Memory B cell (primary cell): ENCODE results near the gene MT1E.
A peak's percentile ranks its signal among the peaks of the same experiment; 100 is the strongest.

ENCODE experiments used
- ATAC-seq: fragments of 150-1000 bp; cut with Tn5 transposase; 2 replicates; pipeline ENCODE4 v1.10.0; 2021; ENCODE audit warnings: low read depth, mild to moderate bottlenecking, moderate library complexity
- DNase-seq, 2 donors: peaks; one replicate each; pipeline ENCODE4 v3.0.0; 2022; ENCODE audit warnings: low spot score in 2 of 2
- H3K27ac Mint-ChIP-seq: one replicate; pipeline ENCODE4 v1.8.0; 2022; ENCODE audit warnings: mild to moderate bottlenecking, moderate library complexity, mixed read lengths
- H3K27me3 Mint-ChIP-seq: one replicate; pipeline ENCODE4 v1.8.0; 2022; ENCODE audit warnings: mixed read lengths
- H3K36me3 Mint-ChIP-seq: one replicate; pipeline ENCODE4 v1.8.0; 2022; ENCODE audit warnings: mild to moderate bottlenecking, mixed read lengths
- H3K4me1 Mint-ChIP-seq: one replicate; pipeline ENCODE4 v1.8.0; 2022; ENCODE audit warnings: mixed read lengths
- H3K4me3 Mint-ChIP-seq: one replicate; pipeline ENCODE4 v1.8.0; 2022; ENCODE audit warnings: mild to moderate bottlenecking, moderate library complexity, mixed read lengths
- H3K9me3 Mint-ChIP-seq: one replicate; pipeline ENCODE4 v1.8.0; 2022; ENCODE audit warnings: mixed read lengths

Gene MT1E

DNA sequence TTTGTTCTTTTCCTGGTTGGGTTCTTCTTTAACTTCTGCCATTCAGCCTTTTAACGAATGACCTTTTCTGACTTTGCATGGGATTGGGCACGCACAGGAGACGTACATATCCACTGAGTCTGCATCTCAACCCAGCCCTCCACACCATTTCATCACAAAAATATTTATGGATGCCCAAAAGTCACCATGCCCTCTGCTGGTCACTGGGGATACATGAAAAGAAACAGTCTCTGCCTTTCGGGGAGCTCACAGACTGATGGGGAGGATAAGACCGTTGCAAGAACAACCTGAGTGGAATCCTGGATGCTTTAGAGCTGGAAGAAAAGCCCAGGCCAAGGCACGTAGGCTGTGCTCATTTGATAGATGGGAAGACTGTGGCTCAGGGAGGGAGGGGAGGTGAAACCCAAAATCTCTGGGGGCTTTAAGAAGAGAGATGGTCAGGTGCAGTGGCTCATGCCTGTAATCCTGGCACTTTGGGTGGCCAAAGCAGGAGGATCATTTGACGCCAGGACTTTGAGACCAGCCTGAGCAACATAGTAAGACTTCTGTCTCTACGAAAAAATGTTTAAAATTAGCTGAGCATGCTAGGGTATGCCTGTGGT lies 25.1 kb upstream of the MT1E start:
- Mint-ChIP-seq H3K27ac (no peak overlapping the region), H3K9me3 (peaks cover 7% of the 10 kb centered on the region), H3K36me3 (no peaks in the 10 kb centered on the region), H3K4me3 (no peak overlapping the region), H3K4me1 (peaks cover 4% of the 10 kb centered on the region), H3K27me3 (peaks cover 10% of the 10 kb centered on the region)
- DNase-seq: peak in 1 of 2 donors; percentile 43
- peak; percentile 77 for ATAC-seq

DNA sequence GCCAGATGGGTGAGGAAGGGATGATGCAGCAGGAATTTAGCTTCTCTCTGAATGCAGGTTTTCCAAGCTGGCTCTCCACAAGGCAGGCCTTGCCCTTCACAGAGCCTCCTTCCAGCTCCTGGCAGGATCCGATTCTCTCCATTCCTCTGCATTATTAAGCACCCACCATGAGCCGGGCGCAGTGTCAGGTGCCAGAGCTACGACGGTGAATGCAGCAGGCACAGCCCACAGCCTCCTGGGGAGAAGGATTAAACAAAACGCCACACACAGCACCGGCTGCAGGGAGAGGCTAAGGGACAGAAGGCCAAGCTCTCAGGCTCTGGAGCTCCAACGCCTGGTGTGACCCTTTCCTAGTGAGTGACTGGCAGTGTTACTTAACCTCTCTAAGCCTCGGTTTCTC lies 24.3 kb upstream of the MT1E start:
- Mint-ChIP-seq H3K4me1 (peaks cover 4% of the 10 kb centered on the region), H3K9me3 (peaks cover 7% of the 10 kb centered on the region), H3K4me3 (no peak overlapping the region), H3K27ac (no peak overlapping the region), H3K27me3 (peaks cover 10% of the 10 kb centered on the region), H3K36me3 (no peaks in the 10 kb centered on the region)
- ATAC-seq (no peak), DNase-seq (no peak)

DNA sequence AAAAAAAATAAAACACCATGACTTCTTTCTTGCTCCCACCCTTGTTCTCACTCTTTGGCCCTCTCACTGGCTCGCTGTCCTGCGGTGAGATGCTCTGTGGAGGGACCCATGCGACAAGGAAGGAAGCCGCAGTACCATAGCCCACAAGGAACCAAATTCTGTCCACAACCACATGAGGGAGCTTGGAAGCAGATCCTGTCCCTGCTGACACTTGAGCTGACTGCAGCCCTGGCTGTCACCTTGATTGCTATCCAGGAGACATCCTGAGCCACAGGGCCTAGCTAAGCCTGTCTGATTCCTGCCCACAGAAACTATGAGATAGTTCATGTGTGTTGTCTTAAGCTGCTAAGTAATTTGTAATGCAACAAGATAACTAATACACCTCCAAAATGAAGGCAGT lies 22.0 kb upstream of the MT1E start:
- no peak overlapping the region for H3K27ac Mint-ChIP-seq
- H3K36me3 Mint-ChIP-seq: no peaks in the 10 kb centered on the region
- ATAC-seq: no peak
- H3K9me3 Mint-ChIP-seq: no peaks in the 10 kb centered on the region
- peaks cover 10% of the 10 kb centered on the region for H3K4me1 Mint-ChIP-seq
- no peak overlapping the region for H3K4me3 Mint-ChIP-seq
- no peak for DNase-seq
- H3K27me3 Mint-ChIP-seq: peaks cover 10% of the 10 kb centered on the region

GRCh38 chr16:56604966-56605365 lies 20.6 kb upstream of the MT1E start:
- Mint-ChIP-seq H3K27me3 (peaks cover 10% of the 10 kb centered on the region), H3K4me1 (peaks cover 17% of the 10 kb centered on the region), H3K36me3 (no peaks in the 10 kb centered on the region), H3K27ac (no peak overlapping the region), H3K4me3 (no peak overlapping the region), H3K9me3 (no peaks in the 10 kb centered on the region)
- no peak for DNase-seq
- ATAC-seq: no peak

DNA sequence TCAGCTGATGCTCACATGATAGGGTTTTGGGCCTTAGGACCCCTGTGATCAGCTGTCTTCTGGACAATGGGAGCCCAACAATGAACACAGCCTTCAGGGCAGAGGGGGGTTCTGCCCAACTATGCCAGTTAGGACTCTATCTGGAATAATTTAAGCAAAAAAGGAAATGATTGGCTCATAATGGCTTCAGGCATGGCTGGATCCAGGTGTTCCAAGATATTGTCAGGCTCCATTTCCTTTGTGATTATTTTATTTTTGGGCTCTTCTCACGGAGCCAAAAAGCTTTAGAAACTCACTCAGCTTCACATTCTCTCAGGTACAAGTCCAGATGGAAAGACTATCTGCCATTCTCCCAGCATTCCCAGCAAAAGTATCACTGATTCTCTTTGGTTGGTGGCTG lies 20.1 kb upstream of the MT1E start:
- DNase-seq (no peak), ATAC-seq (no peak)
- H3K4me3 Mint-ChIP-seq: no peak overlapping the region
- H3K4me1 Mint-ChIP-seq: peaks cover 18% of the 10 kb centered on the region
- H3K36me3 Mint-ChIP-seq: no peaks in the 10 kb centered on the region
- H3K9me3 Mint-ChIP-seq: no peaks in the 10 kb centered on the region
- H3K27me3 Mint-ChIP-seq: peaks cover 7% of the 10 kb centered on the region
- H3K27ac Mint-ChIP-seq: no peak overlapping the region

GRCh38 chr16:56606071-56606475 lies 19.5 kb upstream of the MT1E start:
- no peak for DNase-seq
- H3K36me3 Mint-ChIP-seq: no peaks in the 10 kb centered on the region
- no peak overlapping the region for H3K27ac Mint-ChIP-seq
- ATAC-seq: no peak
- peaks cover 22% of the 10 kb centered on the region for H3K4me1 Mint-ChIP-seq
- peaks cover 3% of the 10 kb centered on the region for H3K27me3 Mint-ChIP-seq
- H3K4me3 Mint-ChIP-seq: no peak overlapping the region
- no peaks in the 10 kb centered on the region for H3K9me3 Mint-ChIP-seq

DNA sequence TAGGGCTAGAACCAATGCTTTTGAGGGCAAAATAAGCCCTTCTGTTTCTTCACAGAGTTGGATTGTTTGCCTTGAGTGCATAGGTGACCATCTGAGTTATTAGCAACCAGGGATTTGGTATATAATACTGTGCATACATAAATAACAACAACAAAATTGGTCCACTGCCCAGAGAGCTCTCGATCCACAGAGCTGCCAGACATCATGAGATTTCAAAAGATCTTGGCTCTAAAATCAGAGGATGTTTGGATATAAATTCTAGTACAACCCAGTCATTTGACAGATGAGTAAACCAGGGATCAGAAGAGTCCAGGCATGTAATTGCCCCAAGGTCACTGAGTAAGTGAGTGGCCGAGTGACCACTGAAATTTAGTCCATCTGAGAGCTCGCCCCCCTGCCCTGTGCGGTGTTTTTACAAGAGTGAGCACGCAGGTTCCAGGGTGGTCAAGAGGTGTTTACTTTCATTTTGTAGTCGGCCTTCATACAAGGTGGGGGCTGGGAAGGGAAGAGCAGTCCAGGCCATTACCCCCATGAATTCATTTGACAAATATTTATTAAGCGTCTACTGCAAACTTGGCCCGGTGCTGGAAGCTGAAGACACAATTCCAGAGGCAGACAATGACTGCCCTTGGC lies 19.0 kb upstream of the MT1E start:
- no peak for DNase-seq
- no peaks in the 10 kb centered on the region for H3K36me3 Mint-ChIP-seq
- peaks cover 26% of the 10 kb centered on the region for H3K4me1 Mint-ChIP-seq
- peaks cover 2% of the 10 kb centered on the region for H3K27me3 Mint-ChIP-seq
- no peak for ATAC-seq
- peak overlapping the region; percentile 17 for H3K27ac Mint-ChIP-seq
- H3K9me3 Mint-ChIP-seq: no peaks in the 10 kb centered on the region
- H3K4me3 Mint-ChIP-seq: peak overlapping the region; percentile 27

GRCh38 chr16:56607109-56607618 lies 18.4 kb upstream of the MT1E start:
- Mint-ChIP-seq H3K9me3 (no peaks in the 10 kb centered on the region), H3K4me1 (peaks cover 26% of the 10 kb centered on the region), H3K27ac (no peak overlapping the region), H3K27me3 (peaks cover 2% of the 10 kb centered on the region), H3K4me3 (peak overlapping the region; percentile 27), H3K36me3 (no peaks in the 10 kb centered on the region)
- ATAC-seq (no peak), DNase-seq (no peak)

DNA sequence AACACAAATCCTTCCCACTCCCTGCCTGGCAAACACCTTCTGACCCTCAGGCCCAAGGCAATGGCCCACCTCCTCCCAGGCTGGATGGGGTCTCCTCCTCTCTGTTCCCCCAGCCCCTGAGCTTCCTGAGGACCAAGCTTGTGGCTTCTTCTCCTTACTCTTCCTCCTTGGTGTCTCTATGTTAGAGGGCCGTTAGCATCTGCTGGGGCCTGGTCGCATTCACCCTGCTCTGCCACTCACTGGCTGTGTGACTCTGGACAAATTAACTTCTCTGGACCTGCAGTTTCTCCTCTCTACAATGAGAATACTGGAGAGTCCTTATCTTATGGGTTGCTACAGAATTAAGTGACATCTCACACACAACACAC lies 17.9 kb upstream of the MT1E start:
- Mint-ChIP-seq H3K36me3 (no peaks in the 10 kb centered on the region), H3K27me3 (peaks cover 2% of the 10 kb centered on the region)

DNA sequence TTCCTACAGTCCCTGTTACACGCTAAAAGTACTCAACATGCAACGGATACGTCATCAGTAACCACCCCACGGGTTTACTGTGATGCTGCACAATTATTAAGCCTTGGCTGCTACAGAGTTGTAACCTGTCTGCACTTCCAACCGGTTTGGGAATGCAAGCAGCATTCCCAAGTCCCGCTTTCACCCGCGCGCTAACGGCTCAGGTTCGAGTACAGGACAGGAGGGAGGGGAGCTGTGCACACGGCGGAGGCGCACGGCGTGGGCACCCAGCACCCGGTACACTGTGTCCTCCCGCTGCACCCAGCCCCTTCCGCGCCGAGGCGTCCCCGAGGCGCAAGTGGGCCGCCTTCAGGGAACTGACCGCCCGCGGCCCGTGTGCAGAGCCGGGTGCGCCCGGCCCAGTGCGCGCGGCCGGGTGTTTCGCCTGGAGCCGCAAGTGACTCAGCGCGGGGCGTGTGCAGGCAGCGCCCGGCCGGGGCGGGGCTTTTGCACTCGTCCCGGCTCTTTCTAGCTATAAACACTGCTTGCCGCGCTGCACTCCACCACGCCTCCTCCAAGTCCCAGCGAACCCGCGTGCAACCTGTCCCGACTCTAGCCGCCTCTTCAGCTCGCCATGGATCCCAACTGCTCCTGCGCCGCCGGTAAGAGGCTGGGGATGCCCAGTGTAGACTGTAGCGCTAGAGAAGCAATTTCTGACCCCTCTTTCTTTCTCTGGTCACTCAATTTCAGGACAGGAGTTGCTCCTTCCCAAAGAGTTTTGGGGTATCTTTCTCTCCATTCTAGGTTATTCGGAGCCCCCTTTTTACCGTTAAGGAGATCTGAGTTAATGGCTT lies 17.3 kb upstream of the MT1E start, which contains the start of gene MT2A:
MT2A (plus strand) TSS at position 542 of the 833 bp plus-strand sequence; CDS start at position 614, 72 bp downstream.
- DNase-seq (peak; percentile 68 to 69), ATAC-seq (peak; percentile 79)
- H3K36me3 Mint-ChIP-seq: no peaks in the 10 kb centered on the region
- peaks cover 26% of the 10 kb centered on the region for H3K4me1 Mint-ChIP-seq
- H3K27me3 Mint-ChIP-seq: peaks cover 2% of the 10 kb centered on the region
- H3K9me3 Mint-ChIP-seq: no peaks in the 10 kb centered on the region
- peak within 1 kb of the TSS; percentile 86 for H3K27ac Mint-ChIP-seq
- peak within 1 kb of the TSS; percentile 92 for H3K4me3 Mint-ChIP-seq

More for the DNA sequence above, 17.9 kb upstream of the MT1E start:
- Mint-ChIP-seq H3K9me3 (no peaks in the 10 kb centered on the region), H3K27ac (peak overlapping the region; percentile 19), H3K4me1 (peaks cover 26% of the 10 kb centered on the region), H3K4me3 (peak overlapping the region; percentile 68)
- DNase-seq (no peak), ATAC-seq (no peak)

- no peak for ATAC-seq
- H3K4me1 Mint-ChIP-seq: peaks cover 26% of the 10 kb centered on the region
These were observed 16.6 kb upstream of the MT1E start for GRCh38 chr16:56608876-56609462.

DNA sequence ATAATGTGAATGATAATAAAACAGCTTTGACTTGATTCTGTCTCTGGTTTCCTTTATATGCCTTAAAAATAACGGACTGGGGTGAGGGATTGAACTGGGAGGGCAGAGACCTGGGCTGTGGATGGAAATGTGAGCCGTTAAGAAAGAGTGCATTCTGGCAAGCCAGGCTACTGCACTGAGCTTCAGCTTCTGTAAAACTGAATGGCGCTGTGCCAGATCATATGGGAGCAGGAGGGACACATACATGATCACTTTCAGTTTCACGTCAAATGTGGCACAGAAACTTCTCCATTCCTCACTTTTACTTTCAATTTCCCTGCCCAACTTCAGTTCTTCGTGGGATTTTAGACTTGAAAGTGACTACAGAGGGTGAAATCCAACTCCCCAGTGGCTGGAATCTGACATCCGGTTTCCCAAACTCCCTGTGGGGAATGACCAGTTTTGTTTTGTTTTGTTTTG lies 16.1 kb upstream of the MT1E start:
- Mint-ChIP-seq H3K4me3 (peak overlapping the region; percentile 92), H3K27ac (peak overlapping the region; percentile 86), H3K9me3 (no peaks in the 10 kb centered on the region), H3K36me3 (no peaks in the 10 kb centered on the region), H3K4me1 (peaks cover 26% of the 10 kb centered on the region), H3K27me3 (no peaks in the 10 kb centered on the region)
- DNase-seq (peak; percentile 63 to 77), ATAC-seq (peak; percentile 75)

More at GRCh38 chr16:56608876-56609462, 16.6 kb upstream of the MT1E start:
- DNase-seq: no peak
- Mint-ChIP-seq H3K9me3 (no peaks in the 10 kb centered on the region), H3K27ac (peak overlapping the region; percentile 86), H3K27me3 (no peaks in the 10 kb centered on the region), H3K4me3 (peak overlapping the region; percentile 92), H3K36me3 (no peaks in the 10 kb centered on the region)

- DNase-seq (peak in 1 of 2 donors; percentile 26), ATAC-seq (peak; percentile 57)
- no peaks in the 10 kb centered on the region for H3K9me3 Mint-ChIP-seq
- H3K27ac Mint-ChIP-seq: peak overlapping the region; percentile 86
- H3K4me3 Mint-ChIP-seq: peak overlapping the region; percentile 92
- peaks cover 26% of the 10 kb centered on the region for H3K4me1 Mint-ChIP-seq
- no peaks in the 10 kb centered on the region for H3K36me3 Mint-ChIP-seq
- H3K27me3 Mint-ChIP-seq: no peaks in the 10 kb centered on the region
These were observed 15.5 kb upstream of the MT1E start for GRCh38 chr16:56610017-56610608.
